Fibroblast of skin of scalp (primary cell): ENCODE results near the gene RAB40B.

Source experiments
- DNase-seq: peaks from one replicate; pipeline ENCODE4 v3.0.0-alpha.2; 2013

The RAB40B gene

DNA sequence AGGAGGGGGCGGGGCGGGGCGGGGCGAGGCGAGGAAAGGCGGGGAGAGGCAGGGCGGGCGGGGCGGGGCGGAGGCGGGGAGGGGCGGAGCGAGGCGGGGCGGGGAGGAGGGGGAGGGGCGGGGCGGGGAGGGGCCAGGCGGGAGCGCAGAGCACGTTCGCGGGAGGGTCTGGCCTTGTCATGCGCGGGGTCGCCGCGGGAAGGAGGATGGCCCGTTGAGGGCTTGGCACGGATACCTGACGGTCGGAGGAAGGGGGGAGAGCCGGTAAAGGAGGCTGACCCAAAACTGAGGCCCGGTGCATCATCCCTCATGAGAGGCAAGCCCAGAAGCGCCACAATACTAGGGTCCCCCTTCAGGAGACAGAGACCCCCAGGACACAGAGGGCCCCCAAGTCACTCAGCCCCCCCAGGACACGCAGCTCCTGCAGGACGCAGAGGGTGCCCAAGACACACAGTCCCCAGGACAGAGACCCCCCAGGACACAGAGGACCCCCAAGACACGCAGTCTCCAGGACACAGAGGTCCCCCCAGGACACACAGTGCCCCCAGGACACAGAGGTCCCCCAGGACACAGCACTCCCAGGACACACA, 49.7 kb downstream of the RAB40B start:
- no peak for DNase-seq

DNA sequence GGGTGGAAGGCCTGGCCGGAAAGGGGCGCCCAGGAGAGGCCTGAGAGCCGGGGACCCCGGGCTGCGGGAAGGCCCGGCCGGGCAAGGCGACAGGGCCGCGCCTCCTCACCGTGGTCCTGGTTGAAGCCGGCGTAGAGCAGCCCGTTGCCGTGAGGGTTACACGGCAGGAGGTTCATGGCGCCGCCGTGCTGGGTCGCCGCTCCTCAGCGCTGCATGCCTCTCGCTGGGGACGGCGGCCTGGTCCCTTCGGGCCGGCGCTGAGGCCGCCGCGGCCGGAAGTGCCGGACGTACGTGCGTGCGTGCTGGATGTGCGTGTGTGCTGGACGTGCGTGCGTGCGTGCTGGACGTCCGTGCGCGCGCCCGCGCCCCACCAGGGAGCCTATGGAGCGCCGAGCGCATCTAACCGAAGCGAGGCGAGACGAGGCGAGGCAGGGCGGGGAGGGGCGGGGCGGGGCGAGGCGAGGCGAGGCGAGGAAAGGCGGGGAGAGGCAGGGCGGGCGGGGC, 50.3 kb downstream of the RAB40B start, which contains the start of gene WDR45B:
TSS of gene WDR45B (minus strand) at position 280 of the 504 bp plus-strand sequence. CDS start at position 176, 104 bp downstream.
- peak; percentile 99 for DNase-seq

DNA sequence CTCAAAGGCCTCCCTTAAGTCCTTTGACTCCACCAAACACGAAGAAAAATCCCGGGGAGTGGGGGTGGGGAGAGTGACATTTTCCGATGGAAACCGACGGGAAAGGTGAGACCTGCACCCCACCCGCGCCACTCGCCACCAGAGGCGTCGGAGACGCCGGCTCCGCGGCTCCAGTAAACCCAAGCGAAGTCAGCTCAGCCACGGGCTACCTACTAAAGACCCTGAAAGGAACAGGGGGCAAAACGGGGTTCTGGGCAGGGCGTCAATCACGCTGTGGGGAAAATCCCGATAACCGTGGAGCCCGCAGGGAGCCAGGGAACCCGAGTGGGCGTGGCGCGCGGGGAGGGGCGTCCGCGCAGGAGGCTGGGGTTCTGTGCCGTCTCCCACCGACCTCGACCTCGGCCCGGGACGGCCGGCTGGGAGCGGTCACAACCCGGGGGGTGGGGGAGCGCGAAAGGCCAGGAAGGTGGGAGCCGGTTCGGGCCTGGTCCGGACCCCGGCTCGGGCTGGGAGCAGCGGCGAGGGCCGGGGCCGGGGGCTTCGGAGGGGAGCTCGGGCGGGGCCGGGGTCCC, 50.8 kb downstream of the RAB40B start:
- DNase-seq, result peak; percentile 13

DNA sequence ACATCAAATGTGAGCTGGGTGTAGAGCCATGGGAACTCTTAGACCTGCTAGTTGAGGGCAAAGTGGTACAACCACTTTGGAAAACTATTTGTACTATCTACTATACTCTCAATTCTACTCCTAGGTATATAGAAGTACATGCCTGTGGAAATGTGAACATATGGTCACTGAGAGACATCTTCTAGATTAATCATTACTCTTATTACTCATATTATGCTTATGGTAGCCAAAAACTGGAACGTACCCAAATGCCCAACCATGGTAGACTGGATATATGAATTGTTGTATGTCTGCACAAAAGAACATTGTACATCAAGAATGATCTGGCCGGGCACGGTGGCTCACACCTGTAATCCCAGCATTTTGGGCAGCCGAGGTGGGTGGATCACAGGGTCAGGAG, 53.0 kb downstream of the RAB40B start:
- peak; percentile 15 for DNase-seq

DNA sequence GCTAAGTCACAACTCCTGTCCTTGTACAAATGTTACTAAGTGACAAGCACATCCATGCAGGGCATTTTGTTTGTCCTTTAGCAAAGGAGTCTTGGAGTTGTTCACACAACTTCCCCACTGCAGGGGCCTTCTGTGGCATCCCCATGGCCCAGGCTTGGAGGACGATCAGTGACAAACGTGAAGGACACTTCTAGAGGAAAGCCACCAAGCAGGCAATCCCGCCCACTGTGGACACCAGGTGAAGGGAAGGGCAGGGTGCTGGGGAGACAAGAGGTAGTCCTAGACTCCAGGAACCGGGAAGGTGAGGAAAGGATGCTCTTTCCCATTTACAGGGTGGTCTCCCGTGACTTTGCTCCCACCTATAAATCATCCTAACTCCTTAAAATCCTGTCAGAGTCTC, 54.4 kb downstream of the RAB40B start:
- DNase-seq, result no peak

DNA sequence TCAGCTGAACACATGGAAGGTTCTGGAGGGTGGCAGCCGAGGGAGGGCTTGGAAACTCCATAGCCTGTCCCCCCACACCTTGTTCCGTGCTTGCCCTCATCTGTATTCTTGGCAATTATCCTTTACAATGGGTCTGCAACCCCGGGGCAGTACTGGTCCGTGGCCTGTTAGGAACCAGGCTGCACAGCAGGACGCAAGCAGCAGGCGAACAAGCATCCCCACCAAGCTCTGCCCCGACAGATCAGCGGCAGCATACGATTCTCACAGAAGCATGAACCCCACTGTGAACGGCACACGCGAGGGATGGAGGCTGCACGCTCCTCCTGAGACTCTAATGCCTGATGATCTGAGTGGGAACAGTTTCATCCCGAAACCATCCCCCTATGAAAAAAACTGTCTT, 56.5 kb downstream of the RAB40B start:
- DNase-seq, result no peak

DNA sequence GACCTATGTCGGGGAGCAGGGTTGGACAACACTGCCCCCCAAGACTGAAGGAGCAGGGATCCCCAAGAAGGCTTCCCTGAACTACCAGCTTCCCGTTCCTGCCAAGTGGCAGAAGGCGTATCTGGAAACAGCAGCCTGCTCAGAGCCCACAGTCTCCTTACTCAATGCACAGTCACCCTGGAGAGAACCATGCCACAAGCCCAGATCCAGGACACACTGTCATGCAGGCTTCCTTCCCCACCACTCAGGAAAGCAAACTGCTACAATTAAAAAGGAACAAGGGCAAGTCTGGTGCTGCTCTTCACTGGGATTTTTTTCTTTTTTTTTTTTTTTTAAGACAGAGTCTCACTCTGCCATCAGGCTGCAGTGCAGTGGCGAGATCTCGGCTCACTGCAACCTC, 58.5 kb downstream of the RAB40B start:
- no peak for DNase-seq

DNA sequence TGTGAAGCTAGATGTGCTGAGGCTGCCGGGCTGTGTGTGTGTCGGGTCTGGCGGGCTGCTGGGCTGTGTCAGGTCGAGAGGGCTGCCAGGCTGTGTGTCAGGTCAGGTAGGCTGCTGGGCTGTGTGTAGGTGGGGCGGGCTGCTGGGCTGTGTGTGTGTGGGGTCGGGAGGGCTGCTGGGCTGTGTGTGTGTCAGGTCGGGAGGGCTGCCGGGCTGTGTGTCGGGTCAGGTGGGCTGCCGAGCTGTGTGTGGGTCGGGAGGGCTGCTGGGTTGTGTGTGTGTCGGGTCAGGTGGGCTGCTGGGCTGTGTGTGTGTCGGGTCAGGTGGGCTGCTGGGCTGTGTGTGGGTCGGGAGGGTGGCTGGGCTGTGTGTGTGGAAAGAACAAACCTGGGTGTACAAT, 58.9 kb downstream of the RAB40B start:
- no peak for DNase-seq

DNA sequence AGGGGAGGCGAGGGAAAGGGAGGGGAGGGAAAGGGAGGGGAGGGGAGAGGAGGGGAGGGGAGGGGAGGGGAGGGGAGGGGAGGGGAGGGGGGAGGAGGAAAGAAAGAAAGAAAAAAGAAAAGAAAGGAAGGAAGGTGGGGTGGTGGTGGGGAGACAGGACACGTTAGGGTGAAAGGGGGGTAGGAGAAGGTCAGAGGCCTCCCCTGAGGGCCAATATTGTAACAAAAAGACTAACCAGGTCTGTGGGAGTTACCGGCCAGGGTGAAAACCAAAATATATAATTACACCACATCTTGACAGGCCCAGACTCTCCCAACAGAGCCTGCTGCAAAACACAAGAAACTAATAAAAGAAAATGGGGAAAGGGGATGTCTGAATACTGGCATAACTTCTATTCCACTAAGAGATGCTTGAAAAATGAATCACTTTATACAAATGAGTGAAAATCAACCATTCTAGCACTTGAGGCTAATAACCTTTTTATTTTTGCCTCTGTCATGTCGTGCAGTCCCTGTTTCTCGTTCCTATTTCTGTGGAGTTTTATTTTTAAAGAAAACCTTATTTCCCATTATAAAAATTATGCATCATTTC, 60.2 kb downstream of the RAB40B start:
- DNase-seq, result no peak

DNA sequence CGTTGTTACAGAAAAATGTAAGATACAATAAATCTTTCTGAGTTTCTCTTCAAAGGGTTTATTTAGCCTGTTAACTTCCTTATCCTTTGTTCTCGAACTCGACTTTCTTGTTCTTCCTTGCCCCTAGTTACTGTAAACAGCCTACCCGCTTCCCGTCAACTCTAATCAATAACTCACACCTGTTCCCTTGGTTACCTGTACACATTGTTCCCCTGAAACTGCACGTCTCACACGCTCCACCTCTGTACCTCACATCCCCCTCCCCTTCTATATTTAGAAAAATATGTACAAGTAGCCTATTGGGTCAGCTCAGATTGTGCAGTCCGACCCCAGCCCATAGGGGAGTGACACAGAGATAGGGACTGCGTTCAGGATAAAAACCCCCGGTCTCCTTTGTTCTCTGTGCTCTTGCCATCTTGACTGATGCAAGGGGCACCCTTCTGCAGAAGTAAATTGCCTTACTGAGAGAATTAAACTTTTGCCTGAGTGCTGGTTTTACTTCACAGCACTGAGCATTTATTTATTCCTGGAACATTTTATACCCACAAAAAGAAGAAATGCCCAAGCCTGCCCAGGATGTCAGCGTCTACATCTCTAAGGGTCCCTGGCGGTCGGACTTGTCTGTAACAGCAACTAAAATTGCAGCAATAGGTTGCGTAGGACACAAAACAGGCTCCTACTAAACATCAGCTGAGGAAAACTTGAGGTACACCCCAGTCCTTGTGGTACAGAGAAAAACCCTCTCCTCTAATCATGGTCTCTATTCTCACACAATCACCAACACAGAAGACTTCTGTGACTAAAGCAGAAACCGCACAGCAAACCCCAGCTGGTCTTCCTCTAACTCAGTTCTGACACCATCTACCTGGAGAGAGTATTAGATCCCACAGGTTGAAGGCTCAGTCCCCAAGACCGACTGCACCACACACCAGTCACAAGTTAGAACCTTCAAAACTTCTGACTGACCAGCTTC, 61.6 kb downstream of the RAB40B start:
- DNase-seq, result no peak

DNA sequence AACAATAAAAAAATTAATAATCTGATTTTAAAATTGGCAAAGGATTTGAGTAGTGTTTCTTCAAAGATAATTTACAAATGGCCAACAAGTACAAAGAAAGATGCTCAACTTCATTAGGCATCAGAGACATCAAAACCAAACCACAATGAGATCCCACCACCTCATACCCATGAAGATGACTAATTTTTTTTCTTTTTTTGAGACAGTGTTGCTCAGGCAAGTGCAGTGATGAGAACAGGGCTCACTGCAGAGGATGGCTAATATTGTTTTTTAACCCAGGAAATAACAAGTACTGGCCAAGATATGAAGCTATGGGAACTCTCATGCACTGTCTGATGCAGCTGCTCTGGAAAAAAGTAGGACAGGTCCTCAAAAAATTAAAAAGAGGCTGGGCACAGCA, 65.2 kb downstream of the RAB40B start:
- no peak for DNase-seq

DNA sequence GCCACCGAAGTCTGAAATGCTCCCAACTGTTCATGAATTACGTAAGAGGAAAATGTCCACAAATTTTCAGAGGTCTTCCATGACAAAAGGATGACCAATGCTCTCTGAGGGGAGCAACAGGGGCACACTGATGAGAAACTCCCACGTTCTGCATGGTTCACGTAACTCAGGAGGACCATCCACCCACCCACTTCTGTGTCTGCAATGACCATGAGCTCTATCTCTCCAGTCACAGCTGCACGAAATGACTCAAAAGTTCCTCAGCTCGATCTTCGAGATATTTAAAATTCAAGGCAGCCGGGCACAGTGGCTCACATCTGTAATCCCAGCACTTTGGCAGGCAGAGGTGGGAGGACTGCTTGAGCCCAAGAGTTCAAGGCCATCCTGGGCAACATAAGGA, 66.0 kb downstream of the RAB40B start:
- no peak for DNase-seq

DNA sequence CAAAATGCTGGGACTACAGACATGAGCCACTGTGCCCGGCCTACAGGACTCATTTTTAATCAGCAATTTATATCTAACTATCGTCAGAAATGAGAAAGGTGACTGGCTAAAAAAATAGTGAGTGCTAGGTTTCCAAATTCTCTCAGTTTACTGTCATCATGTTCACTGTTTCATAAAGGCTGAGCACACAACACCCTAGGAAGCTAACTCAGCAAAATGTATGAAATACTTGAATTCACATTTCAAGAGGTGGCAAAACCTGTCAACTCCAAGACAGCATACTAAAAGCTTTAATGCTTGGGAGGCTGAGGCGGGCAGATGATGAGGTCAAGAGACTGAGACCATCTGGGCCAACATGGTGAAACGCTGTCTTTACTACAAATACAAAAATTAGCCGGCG, 67.0 kb downstream of the RAB40B start:
- DNase-seq, result no peak

DNA sequence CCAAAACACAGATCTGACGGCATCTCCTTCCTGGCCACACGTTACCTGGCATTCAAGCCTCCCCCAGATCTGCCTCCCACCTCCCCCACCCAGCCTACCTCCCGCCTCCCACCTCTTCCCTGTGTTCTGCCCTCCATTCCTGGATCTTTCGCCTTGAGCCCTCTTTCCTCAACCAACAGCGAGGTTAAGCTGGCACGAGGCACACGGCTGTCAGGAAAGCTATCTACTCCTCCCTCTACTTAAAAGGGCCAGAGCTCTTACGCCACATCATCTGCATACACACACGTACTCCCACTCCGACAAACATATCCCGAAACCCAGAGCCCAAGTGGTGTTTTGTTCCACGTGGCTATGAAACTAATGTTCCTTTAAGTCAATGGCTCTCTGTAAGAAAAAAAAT, 68.3 kb downstream of the RAB40B start:
- DNase-seq, result no peak

DNA sequence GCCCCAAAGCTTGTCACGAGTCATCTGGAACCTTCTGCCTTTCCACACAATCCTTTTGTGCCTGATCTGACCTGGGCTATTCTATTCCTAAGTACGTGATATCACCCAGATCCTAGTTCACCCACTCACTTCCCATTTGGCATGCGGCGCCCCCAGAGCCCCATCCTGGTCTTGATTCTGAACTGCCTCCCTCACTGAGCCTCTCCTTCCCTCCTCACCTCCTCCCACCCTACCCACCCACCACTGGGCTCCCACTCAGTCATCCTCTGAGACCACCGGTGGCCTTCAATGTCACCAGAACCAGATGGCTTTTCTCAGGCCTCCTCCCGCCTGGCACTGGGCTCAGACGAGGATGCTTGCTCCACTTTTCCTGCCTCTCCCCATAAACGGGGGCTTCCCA, 68.8 kb downstream of the RAB40B start:
- DNase-seq, result no peak

DNA sequence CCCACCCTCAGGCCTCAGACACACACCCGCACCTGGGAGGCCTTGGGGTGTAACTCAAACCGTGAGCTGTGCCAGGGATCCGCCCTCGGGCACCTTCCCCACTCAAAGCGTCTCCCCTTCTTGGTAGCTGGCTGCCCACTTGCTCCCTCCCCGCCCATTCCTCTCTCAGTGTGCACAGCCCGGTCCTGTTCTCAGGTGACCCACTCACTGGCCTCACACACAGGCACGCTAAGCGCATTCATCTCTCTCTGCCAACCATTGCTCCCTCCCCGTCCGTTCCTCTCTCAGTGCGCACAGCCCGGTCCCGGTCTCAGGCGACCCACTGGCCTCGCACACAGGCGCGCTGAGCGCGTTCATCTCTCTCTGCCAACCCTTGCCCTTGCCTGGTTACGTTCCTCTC, 71.1 kb downstream of the RAB40B start:
- DNase-seq, result no peak

DNA sequence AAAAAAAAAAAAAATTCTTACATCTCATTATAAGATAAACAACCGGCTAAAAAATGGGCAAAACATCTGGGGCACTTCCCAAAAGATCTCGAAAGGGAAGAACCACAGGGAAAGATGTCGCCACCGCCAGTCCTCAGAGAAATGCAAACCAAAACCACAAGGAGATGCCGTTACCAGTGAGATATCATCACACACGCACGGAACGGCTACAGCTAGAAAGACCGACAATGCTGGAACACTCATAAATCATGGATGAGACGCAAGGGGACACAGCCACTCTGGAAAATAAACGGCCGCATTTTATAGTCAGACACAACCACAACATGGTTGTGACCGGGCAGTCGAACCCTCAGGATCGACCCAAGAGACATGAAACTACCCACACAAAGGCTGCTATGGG, 74.8 kb downstream of the RAB40B start:
- DNase-seq, result no peak

DNA sequence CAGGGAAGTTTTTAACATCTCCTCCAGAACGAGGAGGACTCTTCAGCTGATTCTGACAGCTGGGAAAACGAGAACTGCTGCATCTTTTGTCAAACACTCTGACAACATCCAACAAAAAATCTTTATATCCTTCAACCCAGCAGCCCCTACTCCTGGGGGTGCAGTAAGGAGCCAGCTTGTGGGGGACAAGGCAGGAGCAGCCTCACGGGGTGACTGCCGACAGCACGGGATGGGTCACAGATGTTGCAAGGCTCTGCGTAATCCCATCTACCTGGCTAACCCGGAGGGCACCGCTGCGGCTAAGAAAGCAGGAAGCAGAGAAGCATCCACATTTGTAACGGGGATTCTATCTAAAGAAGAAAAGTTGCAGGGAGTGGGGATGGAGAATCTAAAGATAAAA, 78.9 kb downstream of the RAB40B start:
- no peak for DNase-seq

DNA sequence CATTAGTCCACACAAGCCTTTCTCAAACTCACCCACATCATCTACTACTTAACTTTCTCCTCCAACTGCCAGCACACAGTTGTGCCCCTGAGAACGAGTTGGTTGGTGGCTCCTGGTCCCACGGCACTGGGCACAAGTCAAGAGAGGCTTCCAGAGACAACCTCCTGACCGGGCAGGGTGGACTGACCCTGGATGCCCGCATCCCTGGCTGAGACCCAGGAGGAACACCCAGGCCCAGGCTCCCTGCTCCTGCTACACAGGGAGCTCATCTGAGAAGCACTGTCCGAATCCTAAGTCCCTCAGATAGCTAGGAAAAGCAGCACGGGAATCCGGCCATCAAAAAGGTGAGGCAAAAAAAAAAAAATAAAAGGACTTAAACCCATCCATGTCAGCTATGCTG, 79.3 kb downstream of the RAB40B start:
- DNase-seq, result no peak

DNA sequence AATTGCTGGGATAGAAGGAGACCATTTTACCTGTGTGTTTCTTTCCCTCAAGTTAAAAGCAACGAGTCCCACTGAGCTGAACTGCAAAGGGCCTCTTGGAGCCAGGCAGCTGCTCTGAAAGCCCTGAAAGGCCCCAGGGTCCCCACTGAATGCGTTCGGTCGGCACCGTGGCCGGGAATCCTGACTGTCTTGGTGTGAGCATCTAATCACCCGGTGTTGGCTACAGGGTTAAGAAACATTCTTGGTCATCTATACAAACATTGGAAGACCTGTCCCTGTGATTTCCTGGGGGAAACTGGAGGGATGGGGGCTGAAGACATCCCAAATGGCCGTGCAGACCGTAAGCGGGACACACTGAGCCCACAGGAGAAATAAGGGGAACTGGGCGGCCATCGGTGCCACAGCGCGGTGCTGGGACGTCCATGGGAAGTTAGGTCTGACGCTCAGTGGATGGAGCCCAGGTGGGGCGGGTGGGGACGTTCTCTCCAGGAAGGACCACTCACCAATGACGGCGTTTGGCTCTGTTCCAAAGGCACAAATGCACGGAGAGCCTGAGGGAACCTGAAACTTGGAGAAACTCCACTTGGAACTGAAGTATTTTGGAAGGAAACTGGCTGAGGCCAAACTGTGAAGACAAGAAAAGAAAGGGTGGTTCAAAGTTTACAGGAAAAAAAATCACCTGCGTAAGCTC, 82.3 kb downstream of the RAB40B start:
- DNase-seq, result no peak

DNA sequence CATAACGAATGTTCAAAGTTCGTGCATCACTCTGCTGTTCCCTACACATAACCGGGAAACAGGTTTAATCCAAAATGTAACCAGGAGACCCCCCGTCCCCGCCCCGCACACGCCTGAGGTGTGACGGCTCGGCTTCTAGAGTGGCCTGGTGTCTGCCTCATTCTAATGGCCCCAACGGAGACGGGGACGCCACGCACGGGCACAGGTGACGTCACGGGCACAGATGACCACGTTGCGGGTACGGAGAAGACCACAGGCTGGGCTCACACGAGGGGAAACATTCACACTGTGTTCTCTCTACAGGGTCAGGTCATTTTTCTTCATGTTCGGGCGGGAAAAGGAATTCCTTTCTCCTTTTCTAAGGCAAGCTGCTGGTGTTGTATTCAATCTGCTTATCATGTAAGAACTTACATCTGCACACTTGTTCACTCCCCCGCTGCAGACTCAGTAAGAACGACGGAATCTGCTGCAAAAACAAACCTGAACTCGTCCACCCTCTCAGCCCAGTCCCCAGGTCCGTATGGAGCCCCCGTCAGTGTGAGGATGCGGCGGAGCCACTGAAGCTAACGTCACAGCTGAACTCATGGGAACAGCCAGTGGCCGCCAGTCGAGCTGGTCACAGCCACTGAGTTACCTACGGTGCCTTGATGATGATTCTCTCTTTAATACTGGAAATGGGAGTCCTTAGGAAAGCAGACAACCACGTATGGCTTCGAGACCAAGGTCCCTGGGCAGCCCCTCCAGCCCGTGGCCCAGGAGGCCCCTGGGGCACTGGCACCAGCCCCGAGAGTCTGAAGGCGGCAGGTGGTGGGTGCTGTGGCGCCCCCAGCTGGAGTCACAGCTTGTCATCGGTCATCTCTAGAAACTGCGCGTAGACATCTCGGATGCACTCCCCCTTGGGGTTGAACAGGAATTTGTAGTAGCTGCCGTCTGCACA, 83.1 kb downstream of the RAB40B start:
- no peak for DNase-seq
